GM18909 (cell line): ENCODE measurements around the gene TTLL10.

Source experiments
- ATAC-seq: cut with Tn5 transposase; IDR thresholded peaks from one replicate; pipeline ENCODE4 v1.9.1; 2021; ENCODE audit warnings: mild to moderate bottlenecking; ENCODE audit not compliant: unreplicated experiment, poor library complexity

Gene TTLL10

DNA sequence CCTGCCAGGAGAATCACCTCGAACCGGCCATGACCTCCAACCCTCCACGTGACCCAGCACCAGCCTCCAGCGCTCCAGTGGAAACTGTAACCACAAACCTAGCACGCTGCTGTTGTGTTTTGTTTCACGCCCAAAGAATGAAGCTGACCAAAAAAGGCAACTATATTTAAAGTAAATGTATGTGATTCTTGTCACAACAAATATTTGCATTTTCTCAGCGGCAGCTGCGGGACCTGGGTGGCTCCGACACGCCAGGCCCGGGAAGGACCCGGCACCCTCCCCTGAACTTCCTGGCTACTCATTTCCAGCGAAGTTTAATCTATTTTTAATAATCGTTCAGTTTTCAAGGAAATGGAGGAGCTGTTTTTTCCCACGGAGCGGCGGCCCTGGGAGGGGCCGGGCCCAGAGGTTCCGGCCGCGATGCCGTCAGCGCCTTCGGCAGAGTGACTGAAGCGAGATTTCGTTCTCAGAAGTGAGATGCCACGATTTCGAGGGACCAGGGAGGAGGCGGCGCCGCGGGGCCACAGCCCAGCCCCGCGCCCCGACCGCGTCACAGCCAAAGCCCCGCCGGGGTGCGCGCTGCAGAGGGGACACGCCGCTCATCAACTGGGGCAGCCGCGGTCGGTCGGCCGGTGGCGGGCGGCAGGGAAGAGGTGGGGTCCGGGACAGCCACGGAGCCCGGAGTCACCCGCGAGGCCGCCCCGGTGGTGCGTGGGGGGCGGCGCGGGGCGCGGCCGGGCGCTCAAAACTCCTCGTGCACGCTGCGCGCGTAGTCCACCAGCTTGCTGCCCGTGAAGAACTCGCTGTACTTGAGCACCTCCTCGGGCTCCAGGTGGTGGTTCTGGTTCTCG lies 43.3 kb downstream of the TTLL10 start:
- no peak for ATAC-seq

DNA sequence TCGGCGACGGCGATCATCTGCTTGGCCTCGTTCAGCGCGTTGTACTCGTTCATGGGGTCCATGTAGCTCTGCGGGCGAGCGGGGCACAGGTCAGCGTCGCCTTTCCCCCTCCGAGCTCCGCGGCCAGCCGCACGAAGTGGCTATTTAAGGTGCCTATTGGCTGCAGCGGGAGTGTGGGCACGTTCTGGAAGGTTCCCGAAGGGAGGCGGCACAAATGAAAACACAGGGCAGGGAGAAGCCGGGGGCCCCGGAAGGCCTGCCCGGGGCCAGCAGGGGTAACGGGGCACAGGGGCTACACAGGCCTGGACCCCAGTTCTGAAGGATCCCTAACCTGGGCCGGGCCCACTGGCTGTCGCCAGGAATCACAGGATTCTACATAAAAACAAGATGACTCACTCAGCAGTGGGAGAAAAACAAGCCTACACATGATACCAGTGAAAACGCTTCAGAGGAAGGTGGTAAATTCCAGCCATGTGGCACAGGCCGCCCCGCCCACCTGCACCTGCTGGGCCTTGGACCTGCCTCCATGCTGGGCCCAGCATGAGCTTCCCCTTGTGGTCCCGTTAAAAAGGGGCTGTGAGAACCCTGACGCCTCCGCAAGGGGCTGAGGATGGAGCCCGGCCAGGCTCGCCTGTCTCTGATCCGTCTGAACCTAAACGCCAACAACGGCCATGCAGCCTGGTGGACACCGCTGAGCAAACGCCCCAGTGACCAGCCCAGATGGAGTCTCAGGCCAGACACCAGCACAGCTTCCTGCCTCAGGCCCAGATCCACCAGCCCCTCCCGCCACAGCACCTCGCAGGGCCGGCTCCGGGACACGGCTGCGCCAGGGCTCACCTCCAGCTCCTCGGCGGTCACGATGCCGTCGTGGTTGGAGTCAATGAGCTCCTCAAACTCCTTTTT lies 44.2 kb downstream of the TTLL10 start:
- ATAC-seq, result no peak

DNA sequence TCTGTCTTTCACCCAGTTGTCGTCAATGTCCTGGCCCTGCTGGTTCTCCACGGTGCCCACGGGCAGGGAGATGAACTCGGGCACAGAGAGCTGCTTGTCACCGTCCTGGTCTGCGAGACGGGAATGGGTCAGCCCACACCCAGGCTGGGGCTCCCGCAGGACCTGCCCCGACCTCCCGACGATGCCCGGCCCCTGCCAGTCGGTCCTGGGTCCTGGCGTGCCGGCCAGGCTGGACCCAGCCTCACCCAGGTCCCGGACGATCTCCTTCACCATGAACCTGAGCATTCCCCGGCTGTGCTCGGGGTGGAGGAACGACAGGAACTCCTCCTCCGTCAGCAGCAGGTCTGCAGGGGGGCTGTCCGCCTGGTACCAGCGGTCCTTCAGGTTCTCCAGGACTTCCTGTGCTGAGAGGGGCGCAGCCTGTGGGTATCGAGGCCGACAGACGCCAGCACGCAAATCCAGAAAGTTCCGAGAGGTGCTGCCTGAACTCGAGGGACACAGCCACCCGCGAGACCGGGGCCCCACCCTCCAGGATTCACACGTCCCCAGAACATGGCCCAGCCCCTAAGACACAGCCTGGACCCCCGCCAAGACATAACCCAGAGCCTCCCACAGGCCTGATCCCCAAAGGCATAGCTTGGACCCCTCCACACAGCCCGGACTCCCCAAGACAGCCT lies 45.0 kb downstream of the TTLL10 start:
- no peak for ATAC-seq

DNA sequence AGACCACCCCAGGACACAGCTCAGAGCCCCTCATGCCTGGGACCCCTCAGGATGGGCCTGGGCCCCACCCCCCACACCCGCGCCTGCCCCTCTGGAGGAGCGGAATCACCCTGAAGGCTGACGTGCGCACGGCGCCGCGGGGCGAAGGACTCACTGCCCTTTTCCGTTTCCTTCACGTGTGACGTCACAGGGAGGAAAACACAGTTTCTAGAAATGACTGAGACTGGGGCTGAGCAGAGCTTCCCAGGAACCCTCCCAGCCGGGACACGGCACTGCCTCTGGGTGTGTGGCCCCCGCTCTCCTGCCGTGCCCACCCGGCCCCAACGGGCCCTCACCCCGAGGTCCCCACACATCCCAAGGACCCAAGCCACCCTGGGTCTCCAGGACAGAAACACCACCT lies 45.7 kb downstream of the TTLL10 start:
- no peak for ATAC-seq

DNA sequence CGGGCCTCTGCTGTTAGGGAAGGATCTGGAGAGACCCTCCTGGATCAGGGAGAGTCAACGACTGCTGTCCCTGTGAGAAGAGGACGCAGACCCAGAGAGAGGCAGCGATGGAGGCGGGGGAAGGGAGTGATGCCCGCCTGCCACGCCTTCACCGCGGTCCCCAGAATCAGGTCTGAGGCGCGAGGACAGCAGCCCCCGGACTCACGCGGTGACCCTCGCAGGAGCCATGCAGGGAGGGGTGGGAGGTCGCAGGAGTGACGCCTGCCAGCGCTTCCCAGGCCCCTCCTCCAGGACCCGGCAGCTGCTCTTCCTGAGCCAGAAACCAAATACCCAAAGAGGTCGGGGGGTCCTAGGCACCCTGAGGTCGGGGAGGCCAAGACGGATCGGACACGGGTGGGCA lies 46.5 kb downstream of the TTLL10 start:
- ATAC-seq, result no peak

DNA sequence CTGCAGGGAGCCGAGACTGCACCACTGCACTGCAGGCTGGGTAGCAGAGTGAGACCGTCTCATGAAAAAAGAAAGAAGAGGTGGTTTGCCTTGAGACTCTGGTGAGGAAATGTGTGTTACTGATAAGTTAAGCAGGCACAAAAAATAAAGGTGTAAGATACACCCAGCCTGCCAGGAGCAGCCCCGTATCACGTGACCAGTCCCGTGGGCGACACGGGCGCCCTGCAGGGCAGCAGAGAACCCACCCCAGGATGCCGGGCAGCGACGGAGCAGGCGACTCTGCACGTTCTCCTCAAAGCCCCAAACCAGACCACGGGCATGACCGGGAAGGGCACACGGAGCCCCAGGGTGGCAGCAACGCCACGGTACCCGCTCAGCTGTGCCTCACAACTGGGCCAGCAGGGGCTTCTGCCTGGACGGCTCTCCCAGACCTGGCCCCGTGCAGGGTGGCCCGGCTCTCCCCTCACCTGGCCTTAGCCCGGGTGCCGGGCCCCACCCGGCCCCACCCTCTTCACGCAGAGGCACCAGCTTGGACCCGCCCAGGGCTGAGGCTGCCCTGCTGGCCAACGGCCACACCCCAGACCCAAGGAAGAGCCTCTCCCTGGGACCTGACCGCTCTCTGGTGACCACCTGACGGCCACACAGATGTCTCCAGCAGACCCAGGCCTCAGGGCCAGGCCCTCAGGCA lies 48.4 kb downstream of the TTLL10 start:
- ATAC-seq, result no peak

DNA sequence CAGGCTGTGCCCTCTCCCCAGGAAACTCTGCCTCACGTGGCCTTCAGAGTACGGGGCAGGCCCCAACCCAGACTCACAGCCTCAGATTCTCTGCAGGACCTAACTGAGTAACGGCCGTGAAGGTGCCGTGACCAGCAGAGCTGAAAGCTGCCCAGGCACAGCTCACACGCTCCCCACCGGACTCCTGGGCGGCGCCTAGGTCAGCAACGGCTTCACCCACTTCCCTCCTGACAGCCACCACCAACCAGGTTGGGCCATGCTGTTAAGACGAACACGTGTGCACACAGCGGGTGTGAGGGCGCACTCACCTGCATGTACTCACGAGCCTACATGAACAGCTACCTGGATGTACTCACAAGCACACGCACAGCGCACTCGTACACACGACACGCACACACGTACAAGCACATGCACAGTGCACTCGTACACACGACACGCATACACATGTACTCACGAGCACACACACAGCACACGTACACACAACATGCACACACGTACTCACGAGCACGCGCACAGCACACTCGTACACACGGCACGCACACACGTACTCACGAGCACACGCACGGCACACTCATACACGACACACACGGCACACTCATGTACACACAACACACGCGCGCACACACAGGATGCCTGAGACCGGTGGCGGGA lies 49.0 kb downstream of the TTLL10 start:
- ATAC-seq, result no peak

DNA sequence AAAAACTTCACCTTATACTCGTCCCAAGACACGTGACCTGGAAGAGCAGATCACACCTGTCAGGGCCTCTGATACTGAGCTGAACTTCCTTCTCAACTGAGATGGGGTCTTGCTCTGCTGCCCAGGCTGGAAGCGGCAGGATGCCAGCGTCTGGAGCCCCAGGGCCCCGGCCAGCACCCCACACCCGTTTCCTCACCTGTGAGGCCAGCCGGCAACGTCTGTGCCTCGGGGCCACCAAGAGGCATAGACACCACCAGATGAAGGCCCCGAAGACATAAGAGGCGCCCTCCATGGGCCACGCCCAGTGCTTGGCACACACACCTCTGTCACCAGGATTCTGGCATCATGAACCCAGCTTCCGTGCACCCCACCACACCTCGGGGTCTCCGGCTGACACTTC lies 49.6 kb downstream of the TTLL10 start:
- no peak for ATAC-seq

DNA sequence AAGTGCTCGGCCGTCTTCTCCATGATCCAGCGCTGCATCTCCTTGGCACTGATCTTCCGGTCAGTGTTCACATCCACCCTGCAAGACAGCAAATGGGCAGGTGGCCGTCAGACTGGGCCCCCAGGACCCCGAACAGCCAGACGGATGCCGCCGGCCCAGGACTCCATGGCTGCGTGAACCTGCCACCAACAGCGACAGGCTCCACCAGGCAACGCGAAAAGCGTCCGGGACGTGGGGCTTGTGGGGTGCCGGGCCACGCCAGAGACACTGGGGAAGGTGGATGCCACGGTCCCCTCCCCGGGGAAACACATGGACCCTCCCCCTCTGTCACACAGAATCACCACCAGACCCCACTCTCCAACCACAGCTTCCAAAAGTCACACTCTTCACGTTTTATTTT lies 50.2 kb downstream of the TTLL10 start:
- ATAC-seq, result no peak

DNA sequence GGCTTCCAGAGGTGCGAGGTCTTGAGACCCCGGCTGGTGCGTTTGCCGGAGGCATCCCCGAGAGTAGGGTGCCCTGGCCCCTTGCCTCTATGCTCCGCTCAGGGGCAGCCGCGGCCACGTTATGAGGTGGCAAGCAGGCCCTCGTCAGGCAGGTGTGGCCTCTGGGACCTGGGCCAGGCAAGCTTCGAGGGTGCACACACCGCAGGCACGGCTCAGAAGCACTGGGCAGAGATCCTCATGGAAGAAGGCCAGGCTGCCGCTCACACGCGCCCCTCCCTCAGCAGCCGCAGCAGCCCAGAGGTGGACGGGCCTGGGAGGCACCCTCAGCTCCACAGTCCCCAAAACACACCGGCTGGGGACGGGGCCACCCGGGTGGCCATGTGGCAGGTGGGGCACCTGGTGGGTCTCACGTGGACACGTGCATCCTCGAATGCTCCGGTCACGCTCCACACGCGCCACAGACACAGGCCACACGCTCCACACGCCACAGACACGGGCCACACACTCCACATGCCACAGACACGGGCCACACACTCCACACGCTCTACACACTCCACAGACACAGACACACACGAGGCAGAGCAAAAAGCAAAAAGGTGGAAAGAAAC lies 51.7 kb downstream of the TTLL10 start:
- ATAC-seq, result no peak

DNA sequence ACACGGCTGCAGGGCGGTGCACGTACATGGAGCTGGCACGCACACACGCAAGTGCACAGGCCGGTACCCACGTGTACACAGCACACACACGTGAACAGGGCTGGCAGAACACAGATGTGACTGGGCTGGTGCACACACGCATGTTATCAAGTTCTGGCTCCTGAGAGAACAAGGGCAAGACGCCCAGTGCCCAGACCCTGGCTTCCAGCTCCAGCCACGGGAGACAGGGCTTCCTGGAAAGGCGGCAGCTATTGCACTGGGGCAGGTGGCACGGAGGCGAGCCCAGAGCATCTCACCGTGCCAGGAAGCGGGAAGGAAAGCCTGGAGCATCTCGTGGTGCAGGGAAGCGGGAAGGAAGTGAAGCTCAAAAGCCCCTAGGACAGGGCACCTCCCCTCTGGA lies 52.2 kb downstream of the TTLL10 start:
- ATAC-seq, result no peak

DNA sequence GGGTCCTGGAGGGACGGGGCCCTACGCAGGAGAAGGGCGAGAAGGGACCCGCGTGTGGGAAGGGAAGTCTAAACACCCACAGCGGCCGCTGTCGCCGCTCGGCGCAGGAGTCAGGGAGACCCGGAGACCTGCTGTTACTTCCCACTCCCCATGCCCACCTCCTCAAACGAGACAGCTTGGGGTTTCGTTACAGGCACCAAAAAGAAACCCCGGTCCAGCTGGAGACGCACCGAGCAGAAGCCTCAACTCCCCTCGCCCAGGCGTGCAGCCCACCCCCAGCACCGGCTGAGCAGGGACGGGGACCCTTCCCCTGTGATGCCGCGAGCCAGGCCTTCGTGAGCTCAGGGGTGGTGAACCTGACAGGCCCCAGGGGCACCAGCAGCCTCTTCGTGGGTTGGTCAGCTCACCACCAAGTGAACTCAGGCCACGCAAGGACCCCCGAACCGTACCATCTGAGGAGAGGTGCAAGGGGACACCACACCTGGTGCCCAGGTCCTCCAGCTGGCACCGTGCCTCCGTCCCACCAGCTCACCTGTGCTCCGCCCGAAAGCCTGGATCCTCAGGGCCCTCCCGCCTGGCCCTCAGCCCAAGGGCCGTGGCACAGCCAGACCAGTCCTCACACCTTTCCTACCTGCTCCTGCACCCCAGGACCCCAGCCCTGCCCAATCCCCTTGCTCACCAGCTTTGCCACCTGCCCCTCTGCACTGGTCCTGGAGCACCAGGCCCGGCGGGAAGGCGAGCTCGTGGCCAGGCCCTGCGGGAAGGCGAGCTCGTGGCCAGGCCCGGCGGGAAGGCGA lies 53.1 kb downstream of the TTLL10 start:
- ATAC-seq, result no peak

DNA sequence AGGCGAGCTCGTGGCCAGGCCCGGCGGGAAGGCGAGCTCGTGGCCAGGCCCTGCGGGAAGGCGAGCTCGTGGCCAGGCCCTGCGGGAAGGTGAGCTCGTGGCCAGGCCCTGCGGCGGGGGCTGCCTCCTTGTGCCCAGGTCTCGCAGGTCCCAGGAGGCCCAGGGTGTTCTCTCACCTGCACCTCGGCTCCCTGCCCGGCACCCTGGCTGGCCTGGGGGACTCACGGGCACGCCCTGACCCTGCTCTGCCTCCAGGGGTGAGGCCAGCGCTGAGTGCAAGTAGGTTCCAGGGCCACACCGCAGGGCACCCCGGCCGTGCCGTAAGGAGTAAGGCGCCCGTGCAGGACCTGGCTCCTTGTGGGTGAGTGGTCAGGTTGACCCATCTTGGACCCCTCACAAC lies 53.7 kb downstream of the TTLL10 start:
- no peak for ATAC-seq

DNA sequence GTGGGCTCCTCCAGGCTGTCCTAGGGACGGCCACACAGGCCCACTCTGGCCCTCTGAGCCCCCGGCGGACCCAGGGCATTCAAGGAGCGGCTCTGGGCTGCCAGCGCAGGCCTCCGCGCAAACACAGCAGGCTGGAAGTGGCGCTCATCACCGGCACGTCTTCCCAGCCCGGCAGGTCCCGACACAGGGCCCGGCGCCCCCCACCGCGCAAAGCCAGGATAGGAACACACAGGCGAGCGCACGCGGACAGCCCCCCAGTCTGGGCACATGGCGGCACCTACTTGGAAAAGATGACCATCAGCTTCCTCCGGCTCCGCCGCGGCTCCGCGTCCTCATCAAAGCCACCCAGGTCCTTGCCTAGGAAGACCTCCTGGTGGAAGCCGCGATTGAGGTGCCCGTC lies 54.5 kb downstream of the TTLL10 start:
- no peak for ATAC-seq

DNA sequence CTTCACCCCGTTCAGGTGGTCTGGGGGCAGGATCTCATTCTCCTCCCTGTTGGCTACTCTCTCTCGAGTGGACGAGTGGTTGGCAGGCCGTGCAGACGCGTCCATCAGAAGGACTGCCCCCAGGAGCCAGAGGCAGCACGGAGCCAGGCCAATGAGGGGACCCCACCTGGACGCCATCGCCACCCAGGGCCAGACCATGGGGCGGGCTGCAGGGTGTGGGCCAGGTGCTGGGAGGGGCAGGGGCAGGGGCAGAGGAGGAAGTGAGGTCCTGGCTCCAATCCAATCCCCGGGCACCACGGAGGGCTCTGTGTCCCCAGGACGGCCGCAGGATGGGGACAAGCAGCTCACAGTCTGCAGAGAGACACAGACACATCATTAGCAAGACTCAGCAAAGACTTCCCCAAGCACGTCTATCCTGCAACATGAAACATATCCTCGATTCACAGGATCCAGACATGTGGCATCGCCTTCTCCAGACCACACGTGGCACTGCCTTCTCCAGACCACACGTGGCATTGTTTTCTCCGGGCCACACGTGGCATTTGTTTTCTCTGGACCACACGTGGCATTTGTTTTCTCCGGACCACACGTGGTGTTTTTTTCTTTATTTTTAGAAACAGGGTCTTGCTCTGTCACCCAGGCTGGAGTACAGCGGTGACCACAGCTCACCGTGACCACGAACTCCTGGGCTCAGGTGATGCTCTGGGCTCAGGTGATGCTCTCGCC lies 55.1 kb downstream of the TTLL10 start:
- no peak for ATAC-seq

DNA sequence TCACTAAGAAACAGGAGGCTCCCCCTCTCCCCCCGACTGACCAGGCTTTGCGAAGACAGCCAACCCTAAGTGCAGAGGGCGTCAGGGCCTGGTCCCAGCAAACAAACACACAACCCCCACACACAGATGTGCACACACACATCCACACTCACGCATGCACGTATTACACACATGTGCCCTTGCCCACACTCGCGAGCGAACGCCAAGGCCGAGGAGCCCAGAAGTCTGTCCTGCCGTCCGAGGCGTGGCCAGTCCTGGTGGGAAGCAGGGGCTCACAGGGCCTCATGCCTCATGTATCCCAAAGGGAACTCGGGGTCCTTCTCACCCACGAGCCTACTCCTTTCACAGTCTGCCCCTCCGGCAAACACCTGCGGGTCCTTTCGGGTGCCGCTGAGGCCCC lies 56.1 kb downstream of the TTLL10 start:
- no peak for ATAC-seq

DNA sequence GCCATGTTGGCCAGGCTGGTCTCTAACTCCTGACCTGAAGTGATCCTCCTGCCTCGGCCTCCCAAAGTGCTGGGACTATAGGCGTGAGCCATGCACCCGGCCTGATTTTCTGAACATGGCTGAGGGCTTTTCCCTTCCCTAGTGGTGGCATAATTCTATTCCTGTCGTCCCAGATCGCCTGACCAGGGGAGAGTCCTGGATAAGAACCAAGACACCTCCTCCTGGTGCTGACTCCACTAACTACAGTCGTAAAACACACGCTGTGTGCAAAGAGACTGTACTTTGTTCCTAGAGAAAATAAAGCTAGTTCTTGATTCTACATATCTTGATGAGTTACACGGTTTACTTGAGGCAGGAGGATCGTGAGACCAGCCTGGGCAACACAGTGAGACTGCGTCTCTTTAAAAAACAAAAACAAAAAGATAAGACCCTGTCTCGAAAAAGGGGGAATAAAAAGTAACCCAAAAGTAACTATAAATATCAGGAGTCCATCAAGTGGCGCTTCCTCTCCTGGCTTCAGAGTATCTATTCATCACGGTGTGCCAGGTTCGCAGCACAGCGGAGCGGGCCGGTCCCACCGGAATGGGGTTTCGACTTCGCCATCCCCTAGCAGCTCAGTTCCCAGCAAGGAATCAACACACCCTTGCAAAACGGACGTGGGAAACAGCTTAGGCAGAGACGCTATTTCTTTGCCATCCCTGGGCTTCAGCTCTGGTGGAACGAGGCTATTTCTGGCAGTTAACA lies 57.1 kb downstream of the TTLL10 start:
- no peak for ATAC-seq
